Heart right ventricle (tissue), 16 donors: ENCODE data around the gene USP47. TPM values are rescaled to one million over a fixed set of nuclear protein-coding genes. Genes with fewer than 3 reads are reported as not detected.

Experiments used
- ATAC-seq, 8 donors: fragments of 200-7000 bp; cut with Tn5 transposase; one replicate each; pipeline ENCODE4 v1.9.1; 2020; ENCODE audit warnings: mild to moderate bottlenecking in 8 of 8, moderate library complexity in 8 of 8, moderate number of reproducible peaks in 1 of 8
- DNase-seq, 2 donors: peaks; one replicate each; pipeline ENCODE4 v3.0.0-alpha.2; 2020
- H3K27ac ChIP-seq, 10 donors: fragments of 200-600 bp; sonication (generic) in 2 of 10; one replicate each; pipeline versions ENCODE4 v1.5.0 to v1.8.0; 2020 to 2022; ENCODE audit warnings: mild to moderate bottlenecking in 3 of 10
- H3K27me3 ChIP-seq, 7 donors: fragments of 200-600 bp; one replicate each; pipeline ENCODE4 v1.8.0; 2021 to 2022; ENCODE audit warnings: mild to moderate bottlenecking in 2 of 7
- H3K36me3 ChIP-seq, 9 donors: fragments of 200-600 bp; sonication (generic) in 1 of 9; one replicate each; pipeline versions ENCODE4 v1.5.0 to v1.8.0; 2020 to 2022; ENCODE audit warnings: mild to moderate bottlenecking in 2 of 9
- H3K4me1 ChIP-seq, 9 donors: fragments of 200-600 bp; sonication (generic) in 1 of 9; one replicate each; pipeline versions ENCODE4 v1.5.0 to v1.8.0; 2020 to 2022; ENCODE audit warnings: mild to moderate bottlenecking in 4 of 9
- H3K4me3 ChIP-seq, 10 donors: fragments of 200-600 bp; sonication (generic) in 2 of 10; one replicate each; pipeline versions ENCODE4 v1.5.0 to v1.8.0; 2020 to 2022; ENCODE audit warnings: mild to moderate bottlenecking in 7 of 10, moderate library complexity in 2 of 10
- H3K9me3 ChIP-seq, 11 donors: fragments of 200-600 bp in 10 of 11; sonication (generic) in 2 of 11; one replicate each; pipeline versions ENCODE4 v1.5.0 to v1.8.0; 2013 to 2022; ENCODE audit warnings: mild to moderate bottlenecking in 2 of 11, control low read depth in 1 of 11, moderate library complexity in 1 of 11
- CTCF ChIP-seq, 9 donors: fragments of 200-600 bp; sonication (generic) in 2 of 9; IDR thresholded peaks; one replicate each; pipeline versions ENCODE4 v1.5.0 to v1.8.0; 2021 to 2022; ENCODE audit warnings: antibody characterized with exemption in 9 of 9, mild to moderate bottlenecking in 5 of 9, moderate library complexity in 1 of 9
- WGBS, 2 donors: extraction: QIAGEN DNeasy Blood & Tissue Kit; methylation state at CpG; one replicate each; pipeline ENCODE4 v1.1.7; 2013; ENCODE audit warnings: inconsistent platforms in 1 of 2; 5-methylcytosine and 5-hydroxymethylcytosine counted together
- intact Hi-C, 10 donors: fragments of 100-400 bp; cut with DNase I; formaldehyde crosslinking; loops; one replicate each; pipeline versions ENCODE4 v1.11.1 to v1.14.2; 2022
- polyA plus RNA-seq, 2 donors: library from polyadenylated mRNA; stranded (reverse); fragments of 200-250 nt; gene quantifications; one replicate each; pipeline ENCODE4 v1.2.3, GENCODE V29; 2013
- total RNA-seq, 10 donors: library from RNA; stranded (reverse); fragmentation: NEBNext Ultra II Directional in 3 of 10; extraction: Animal tissue kit (Norgen Biotek cat#: 25700) in 3 of 10; gene quantifications; one replicate each; pipeline versions ENCODE4 v1.2.1 to v1.2.4, GENCODE V29; 2021 to 2023
- donor health status: Arrhythmogenic right ventricular cardiomyopathy.
- donor health status: ischemic (EF 13 %, LVEDD 7.1; RV severe dilation, severe dysfunction).
- donor health status: healthy with polysubstance abuse.
- donor health status: DM: no; HTN: yes; CAD: no.
- donor health status: DM: no; HTN: no; CAD: no.
- donor health status: ischemic (EF 25% LVEDD 6.9; RV normal size, moderate dysfunction).
- donor health status: ischemic (EF 25% LVEDD 5.7; RV mildly dilated, moderate dysfunction).
- donor health status: healthy.
- donor health status: DM: yes; HTN: yes; CAD: no.
- donor health status: Ischemic cardiomyopathy.
- donor health status: ischemic (EF 35%, LVEDD 5.7; RV mildly dilated, moderate dysfunction).
- donor health status: nonischemic (EF 11% LVEDD 7.7; RV severe dilation, severe dysfunction).
- donor health status: DM: yes; HTN: yes; CAD: no.
- donor health status: PGD.
- donor health status: ischemic (EF 29% LVEDD 5.4; RV normal size, mild dysfunction).
- donor health status: nonischemic (EF 23%, LVEDD 6.1; RV moderate dilation, normal function).

USP47 gene
- total and polyA plus RNA-seq, 12 donors = 30.5 to 56.4 (median 52.5) TPM

DNA sequence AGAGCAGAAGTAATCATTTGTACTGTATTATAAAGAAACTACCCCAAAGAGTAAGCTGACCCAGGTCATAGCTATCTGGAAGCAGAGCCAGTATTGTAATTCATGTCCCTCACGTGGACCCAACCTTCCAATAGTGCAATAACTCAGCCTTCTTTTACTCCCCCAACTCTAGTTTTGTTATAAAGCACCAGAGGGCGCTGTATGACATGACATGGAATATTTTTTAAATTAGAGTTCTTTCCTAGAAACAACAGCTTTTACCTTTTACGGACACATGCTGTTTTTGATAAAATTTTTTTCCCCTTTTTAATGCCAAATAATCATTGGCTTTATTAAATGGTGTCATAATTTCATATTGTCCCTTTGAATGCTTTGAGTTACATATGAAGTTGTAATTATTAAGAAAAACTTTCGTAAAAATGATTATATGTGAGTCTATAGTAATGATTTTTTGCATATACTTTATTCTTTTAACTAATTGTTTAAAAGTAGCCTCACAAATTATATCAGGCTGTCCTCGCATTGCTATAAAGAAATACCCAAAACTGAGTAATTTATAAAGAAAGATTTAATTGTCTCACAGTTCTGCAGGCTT is 89.8 kb downstream of the USP47 start:
- no peaks in the 10 kb centered on the region for H3K27me3 ChIP-seq

DNA sequence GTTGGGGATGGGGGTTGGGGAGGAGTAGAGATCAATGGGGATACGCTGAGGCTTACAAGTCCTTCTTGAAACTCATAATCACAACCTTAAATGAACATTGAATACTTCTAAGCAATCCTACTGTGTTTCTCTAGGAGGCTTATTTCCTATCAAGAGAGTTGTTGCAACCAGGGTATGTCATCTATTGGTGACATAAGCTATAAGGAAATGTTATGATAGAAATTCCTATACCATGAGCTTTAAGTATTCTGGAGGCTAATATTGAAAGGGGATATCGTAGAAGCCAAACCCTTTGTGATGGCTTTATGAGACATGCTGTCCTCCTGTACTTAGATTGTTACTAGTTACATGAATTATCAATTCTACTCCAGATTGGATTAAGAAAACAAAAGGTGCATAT is 93.8 kb downstream of the USP47 start:
- intact Hi-C loops = loop anchor here in 2 of 10 donors (10.0 kb wide), 2 partner anchors 309 to 349 kb away; no protein-coding TSS in a partner anchor
- Histone ChIP-seq H3K4me3 (no peak overlapping the region), H3K9me3 (no peaks in the 10 kb centered on the region), H3K27ac (no peak overlapping the region), H3K36me3 (peaks cover 0 to 98% (median 18%) of the 10 kb centered on the region in 9 donors), H3K27me3 (no peaks in the 10 kb centered on the region), H3K4me1 (peaks cover 0 to 6% (median 0%) of the 10 kb centered on the region in 9 donors)
- no peak for TF ChIP-seq CTCF (IDR thresholded peaks at IDR 0.05)
- ATAC-seq (no peak), DNase-seq (no peak)
- 94 to 97% methylated on average over 2 of the region's 2 CpGs for WGBS, 2 donors

More for the DNA sequence above, 89.8 kb downstream of the USP47 start:
- intact Hi-C loops = loop anchor here (1.0 to 10.0 kb wide), 7 partner anchors 111 to 353 kb away; no protein-coding TSS in a partner anchor
- Histone ChIP-seq H3K27ac (no peak overlapping the region), H3K4me1 (peaks cover 0 to 6% (median 0%) of the 10 kb centered on the region in 9 donors), H3K4me3 (no peak overlapping the region), H3K9me3 (peaks cover 0 to 9% (median 0%) of the 10 kb centered on the region in 11 donors), H3K36me3 (peaks cover 0 to 90% (median 21%) of the 10 kb centered on the region in 9 donors)
- peak in 6 of 8 donors; percentile 55 to 73 (median 63) for ATAC-seq
- peak; percentile 40 to 79 (median 73) for TF ChIP-seq CTCF (IDR thresholded peaks at IDR 0.05)
- WGBS, 2 donors = 56 to 64% methylated on average over 5 of the region's 5 CpGs
- peak in 1 of 2 donors; percentile 27 for DNase-seq

DNA sequence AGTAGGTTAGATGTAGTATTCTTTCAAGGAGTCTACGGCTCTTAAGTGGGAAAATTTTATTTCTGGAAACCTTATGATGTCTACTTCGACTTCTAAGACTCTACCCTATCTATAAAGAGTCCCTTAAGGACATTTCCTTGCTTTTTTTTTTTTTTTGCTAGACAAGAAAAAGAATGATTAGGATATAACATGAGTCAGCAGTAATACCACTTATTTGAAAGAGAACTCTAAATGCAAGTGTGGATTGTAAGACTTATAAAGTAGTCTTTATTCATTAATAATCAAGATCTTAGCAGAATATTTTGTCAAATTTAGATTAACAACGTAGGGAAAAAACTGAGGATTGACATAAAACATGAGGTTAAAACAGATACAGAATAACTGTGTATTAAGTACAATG is 95.7 kb downstream of the USP47 start:
- no peak overlapping the region for H3K4me3 ChIP-seq
- H3K27ac ChIP-seq = no peak overlapping the region
- H3K4me1 ChIP-seq = peaks cover 0 to 6% (median 0%) of the 10 kb centered on the region in 9 donors
- DNase-seq (no peak), ATAC-seq (no peak)
- H3K27me3 ChIP-seq = no peaks in the 10 kb centered on the region
- no peak for TF ChIP-seq CTCF (IDR thresholded peaks at IDR 0.05)
- WGBS, 2 donors = 71% methylated on average over 3 of the region's 3 CpGs
- peaks cover 0 to 100% (median 30%) of the 10 kb centered on the region in 9 donors for H3K36me3 ChIP-seq
- intact Hi-C loops = loop anchor here in 2 of 10 donors (10.0 kb wide), 2 partner anchors 307 to 347 kb away; no protein-coding TSS in a partner anchor
- no peaks in the 10 kb centered on the region for H3K9me3 ChIP-seq

- Histone ChIP-seq H3K27me3 (no peaks in the 10 kb centered on the region), H3K4me3 (no peak overlapping the region), H3K36me3 (peaks cover 0 to 100% (median 30%) of the 10 kb centered on the region in 9 donors), H3K9me3 (no peaks in the 10 kb centered on the region), H3K27ac (no peak overlapping the region), H3K4me1 (peaks cover 0 to 6% (median 0%) of the 10 kb centered on the region in 9 donors)
- ATAC-seq (no peak), DNase-seq (no peak)
- WGBS, 2 donors = 96 to 98% methylated on average over 1 of the region's 1 CpG
- intact Hi-C loops = loop anchor here in 2 of 10 donors (10.0 kb wide), 2 partner anchors 307 to 347 kb away; no protein-coding TSS in a partner anchor
- TF ChIP-seq CTCF (IDR thresholded peaks at IDR 0.05) = no peak
Measured at GRCh38 chr11:11937957-11938356, 96.2 kb downstream of the USP47 start.
